HG03159 (cell line): ENCODE data around the gene LEF1.

ENCODE experiments used
- ATAC-seq: cut with Tn5 transposase; IDR thresholded peaks from one replicate; pipeline ENCODE4 v1.9.1; 2021; ENCODE audit warnings: mild to moderate bottlenecking, moderate library complexity; ENCODE audit not compliant: unreplicated experiment

The LEF1 gene

GRCh38 chr4:108005807-108006206, 162.9 kb downstream of the LEF1 start:
- ATAC-seq, result no peak

GRCh38 chr4:108004646-108005045, 164.1 kb downstream of the LEF1 start:
- ATAC-seq, result no peak

GRCh38 chr4:108003982-108004515, 164.7 kb downstream of the LEF1 start:
- ATAC-seq, result no peak

GRCh38 chr4:108001540-108002135, 167.1 kb downstream of the LEF1 start:
- ATAC-seq, result no peak

- ATAC-seq, result no peak
Observed at GRCh38 chr4:107999932-108000539, 168.7 kb downstream of the LEF1 start.

GRCh38 chr4:107997794-107998193, 170.9 kb downstream of the LEF1 start:
- no peak for ATAC-seq
